Mesenteric fat pad (tissue), 1 donor: ENCODE data around the gene KDM4B. TPM values are rescaled to one million over a fixed set of nuclear protein-coding genes. Genes with fewer than 3 reads are reported as not detected.

Experiments used
- DNase-seq: peaks from one replicate; pipeline ENCODE4 v3.0.0-alpha.2; 2020; ENCODE audit warnings: low spot score
- total RNA-seq: library from RNA; stranded (reverse); fragmentation: NEBNext Ultra II Directional; extraction: Animal tissue kit (Norgen Biotek cat#: 25700); gene quantifications from one replicate; pipeline ENCODE4 v1.2.1, GENCODE V29; 2021
- donor health status: DM: yes; HTN: yes; CAD: no.

KDM4B gene
- total RNA-seq, 1 donor from 2014 or later, result 46.1 TPM

DNA sequence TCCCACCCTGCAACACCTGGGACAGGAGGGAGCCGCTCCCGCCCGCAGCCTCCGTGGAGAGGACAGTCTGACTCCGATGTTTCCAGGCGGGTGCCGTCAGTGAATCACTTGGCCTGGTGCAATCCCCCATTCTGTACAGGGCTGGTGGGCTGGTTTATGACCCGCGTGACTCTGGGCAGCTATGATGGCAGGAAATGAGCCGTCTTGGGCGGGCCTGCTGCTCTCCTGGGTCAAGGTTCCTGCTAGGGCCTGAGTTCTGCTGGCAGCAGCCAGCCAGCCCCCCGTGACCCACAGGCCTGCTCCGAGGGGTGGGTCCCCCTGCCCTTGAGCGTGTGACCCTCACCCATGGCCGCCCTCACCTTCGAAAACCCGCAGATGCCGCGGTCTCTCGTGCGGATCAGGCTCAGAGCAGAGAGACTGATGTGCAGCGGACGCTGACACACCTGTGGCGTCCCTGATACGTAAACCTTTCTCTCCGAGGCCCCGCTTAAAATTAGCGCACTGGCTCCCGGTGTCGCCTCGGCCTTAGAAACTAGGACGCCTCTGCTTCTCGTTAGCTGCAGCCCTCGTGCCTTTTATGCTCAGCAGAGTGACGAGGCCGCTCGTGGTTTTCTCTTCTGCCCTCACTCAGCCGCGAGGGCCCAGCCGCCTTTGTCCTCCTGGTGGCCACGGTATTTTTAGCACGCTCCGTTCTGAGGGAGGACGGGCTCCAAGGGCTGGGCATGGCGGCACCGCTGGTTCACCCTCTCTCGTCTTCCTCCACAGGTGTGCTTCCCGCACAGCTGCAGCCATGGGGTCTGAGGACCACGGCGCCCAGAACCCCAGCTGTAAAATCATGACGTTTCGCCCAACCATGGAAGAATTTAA lies 63.4 kb downstream of the KDM4B start:
- no peak for DNase-seq

GRCh38 chr19:5035105-5035761 lies 66.3 kb downstream of the KDM4B start:
- DNase-seq, result no peak

DNA sequence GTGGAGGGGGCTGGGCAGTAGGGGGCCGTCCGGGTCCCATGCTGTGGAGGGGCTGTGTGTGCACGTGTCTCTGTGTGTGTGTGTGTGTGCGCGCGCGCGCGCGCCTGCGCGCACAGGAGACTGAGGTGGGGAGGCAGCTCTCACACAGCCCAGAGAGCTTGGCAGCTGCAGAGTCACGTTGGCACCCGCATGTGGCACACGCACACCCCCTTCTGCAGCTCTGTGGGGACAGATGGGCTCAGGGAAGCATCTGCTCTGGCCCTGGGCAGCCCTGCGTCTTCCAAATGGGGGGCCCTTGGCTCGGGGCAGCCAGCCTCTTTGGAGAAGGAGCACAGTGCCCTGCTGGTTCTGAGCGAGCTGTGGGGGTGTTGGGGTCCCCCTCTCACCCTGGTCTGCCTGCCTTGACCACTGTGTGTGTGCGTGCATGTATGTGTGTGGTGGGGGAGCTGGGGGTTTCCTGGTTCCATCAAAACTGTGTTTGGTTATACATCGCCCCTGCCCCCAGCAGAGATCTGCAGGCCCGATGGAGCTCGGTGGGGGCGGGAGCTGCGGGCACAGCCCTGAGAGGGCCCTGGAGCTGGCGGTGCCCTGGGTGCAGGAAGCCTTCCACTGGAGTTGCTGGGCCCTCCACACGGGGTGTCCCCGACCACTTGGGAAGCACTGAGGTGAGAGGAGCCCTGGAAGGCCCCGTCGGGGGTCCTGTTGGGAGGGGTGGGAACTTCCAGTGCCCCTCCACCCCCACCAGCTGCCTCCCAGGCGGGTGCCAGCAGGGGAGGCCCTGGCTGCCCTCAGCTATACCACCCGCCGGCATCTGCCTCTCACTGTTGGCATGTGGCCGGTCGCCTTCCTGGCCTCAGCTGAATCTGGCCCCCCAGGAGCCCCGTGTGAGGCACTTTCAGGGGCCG lies 67.1 kb downstream of the KDM4B start:
- no peak for DNase-seq

- DNase-seq, result no peak
These were observed 68.0 kb downstream of the KDM4B start for GRCh38 chr19:5036698-5037563.

DNA sequence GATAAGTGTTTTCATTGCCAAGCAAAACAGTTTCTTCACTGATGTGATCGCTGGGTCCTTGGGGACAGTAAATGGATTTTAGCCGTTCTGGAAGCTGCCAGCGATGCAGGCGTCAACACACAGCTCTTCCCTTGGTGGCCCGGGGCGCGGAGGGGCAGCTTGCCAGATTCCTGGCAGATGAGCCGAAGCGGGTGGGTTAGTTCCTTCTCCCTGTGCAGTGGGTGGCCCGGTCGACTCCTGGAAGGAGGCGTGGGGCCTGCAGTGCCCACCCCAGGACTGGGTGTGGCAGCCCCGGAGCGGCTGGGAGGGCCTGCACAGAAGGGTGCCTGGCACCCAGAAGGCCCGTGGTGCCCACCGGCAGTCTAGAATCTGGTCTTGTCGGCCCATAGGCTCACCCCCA lies 69.0 kb downstream of the KDM4B start:
- no peak for DNase-seq

DNA sequence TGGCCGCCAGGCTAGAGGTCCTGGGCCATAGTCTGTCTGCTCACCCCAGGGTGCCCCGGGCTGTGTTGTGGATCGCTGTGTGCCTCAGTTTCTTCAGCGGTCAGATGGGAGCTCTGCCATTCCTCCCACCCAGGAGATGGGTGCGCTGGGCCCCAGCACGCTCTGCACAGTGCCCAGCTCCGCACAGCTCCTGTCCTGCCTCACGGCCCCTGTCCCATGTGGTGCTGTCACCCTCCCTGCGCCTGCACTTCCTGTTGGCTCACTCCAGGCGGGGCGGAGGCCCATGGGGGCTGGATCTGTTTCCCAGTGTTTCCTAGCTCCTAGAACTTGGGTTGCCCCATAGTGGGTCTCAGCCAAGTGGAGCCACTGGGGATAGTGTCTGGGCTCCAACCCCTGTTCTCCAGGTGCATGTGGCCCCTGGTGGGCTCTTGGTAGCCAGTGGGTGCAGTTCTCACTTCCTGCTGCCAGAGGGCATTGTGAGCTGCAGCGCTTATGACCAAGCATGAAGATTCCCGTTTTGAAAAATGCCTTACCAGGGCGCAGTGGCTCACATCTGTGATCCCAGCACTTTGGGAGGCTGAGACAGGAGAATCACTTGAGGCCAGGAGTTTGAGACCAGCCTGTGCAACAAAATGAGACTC lies 69.8 kb downstream of the KDM4B start:
- DNase-seq, result no peak

DNA sequence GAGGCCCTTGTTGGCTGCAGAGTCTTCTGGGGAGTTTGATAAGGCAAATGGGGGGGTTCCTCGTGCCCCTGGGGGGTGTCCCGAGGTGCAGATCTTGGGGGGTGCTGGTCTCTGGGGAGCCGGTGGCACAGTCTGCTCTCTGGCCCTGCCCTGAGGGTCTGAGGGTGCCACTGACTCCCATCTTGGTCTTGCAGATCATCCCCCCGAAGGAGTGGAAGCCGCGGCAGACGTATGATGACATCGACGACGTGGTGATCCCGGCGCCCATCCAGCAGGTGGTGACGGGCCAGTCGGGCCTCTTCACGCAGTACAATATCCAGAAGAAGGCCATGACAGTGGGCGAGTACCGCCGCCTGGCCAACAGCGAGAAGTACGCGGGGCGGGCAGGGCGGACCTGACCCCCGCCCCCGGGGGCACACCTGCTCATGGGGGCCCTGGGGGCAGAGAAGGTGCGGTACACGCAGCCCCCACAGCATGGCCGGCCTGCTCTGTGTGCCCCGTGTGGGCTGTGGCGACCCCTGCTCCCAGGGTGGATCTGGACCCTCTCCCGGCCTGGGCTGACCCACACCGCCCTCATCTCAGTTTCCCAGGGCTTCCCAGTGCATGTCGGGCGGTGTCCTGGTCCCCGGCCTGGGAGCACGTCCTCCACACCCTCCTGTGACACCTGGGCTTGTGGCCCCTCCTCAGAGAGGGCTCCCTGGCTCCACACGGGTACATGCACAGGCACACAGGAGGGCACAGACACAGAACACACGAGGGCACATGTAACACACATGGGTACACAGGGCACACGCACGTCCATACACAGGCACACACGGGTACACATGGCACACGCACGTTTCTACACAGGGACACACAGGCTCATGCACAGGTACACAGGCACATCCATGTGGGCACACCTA lies 71.0 kb downstream of the KDM4B start:
- DNase-seq, result no peak

- DNase-seq, result no peak
These were observed 71.7 kb downstream of the KDM4B start for GRCh38 chr19:5040544-5041167.

- DNase-seq, result no peak
These were observed 72.4 kb downstream of the KDM4B start for GRCh38 chr19:5041168-5041912.

DNA sequence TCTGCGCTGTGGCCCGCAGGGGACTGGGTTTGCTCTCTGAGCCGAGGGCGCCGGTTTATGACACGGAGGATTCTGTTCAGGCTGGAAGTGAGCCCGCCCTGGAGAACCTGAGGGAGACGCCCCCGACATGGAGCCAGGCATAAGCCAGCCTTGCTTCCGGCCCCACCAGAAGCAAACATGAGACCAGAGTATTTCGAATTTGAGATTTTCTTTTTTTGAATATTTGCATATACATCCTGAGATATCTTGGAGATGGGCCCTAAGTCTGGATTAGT lies 72.9 kb downstream of the KDM4B start:
- DNase-seq, result no peak

- no peak for DNase-seq
These were observed 73.6 kb downstream of the KDM4B start for GRCh38 chr19:5042556-5042955.

DNA sequence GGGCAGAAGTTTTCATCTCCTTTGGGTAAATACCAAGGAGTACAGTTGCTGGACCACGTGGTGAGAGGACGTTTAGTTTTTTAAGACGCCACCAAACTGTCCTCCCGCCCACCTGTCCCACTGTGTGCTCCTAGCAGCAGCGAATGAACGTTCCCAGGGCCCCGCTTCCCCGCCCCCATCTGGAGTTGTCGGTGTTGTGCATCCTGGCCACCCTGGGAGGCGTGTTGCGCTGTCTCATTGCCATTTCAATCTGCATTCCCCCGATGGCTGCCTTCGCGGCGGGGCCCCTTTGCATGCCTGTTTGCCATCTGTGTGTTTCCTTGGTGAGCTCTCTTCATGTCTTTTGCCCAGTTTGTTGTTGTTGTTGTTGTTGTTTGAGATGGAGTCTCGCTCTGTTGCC lies 76.1 kb downstream of the KDM4B start:
- no peak for DNase-seq

DNA sequence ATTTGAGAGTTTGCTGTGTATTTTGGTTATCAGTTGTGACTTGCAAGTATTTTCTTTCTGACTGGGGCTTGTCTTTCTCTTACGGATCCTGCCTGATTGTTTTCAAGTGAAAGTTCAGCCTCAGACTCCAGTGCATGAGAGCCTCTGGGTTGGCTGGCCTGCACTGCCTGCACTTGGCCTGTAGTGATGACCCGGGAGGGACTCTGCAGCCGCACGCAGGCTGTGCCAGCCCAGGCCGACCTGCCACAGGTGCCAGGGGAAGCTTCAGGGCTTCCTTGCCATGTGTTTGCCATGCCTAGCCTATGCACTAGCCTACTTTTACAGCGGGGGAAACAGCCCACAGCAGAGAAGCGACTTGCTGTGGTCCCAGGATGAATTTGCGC lies 77.0 kb downstream of the KDM4B start:
- DNase-seq, result no peak

GRCh38 chr19:5046339-5047039 lies 77.6 kb downstream of the KDM4B start:
- no peak for DNase-seq

- no peak for DNase-seq
These were observed 78.5 kb downstream of the KDM4B start for GRCh38 chr19:5047251-5047935.

GRCh38 chr19:5048091-5048726 lies 79.3 kb downstream of the KDM4B start:
- DNase-seq, result peak; percentile 93
